Midbrain (tissue), 1 donor: ENCODE data around the gene DHRS7B.
A peak's percentile ranks its signal among the peaks of the same experiment; 100 is the strongest.
"Not testable (repeated sequence)": the region's sequence is repeated elsewhere in the genome, so short reads cannot be mapped to it uniquely, and the experiment has no call there.

Experiments used
- DNase-seq: peaks from one replicate; lab custom pipeline; 2025; lab: John Stamatoyannopoulos, UW

DHRS7B gene

DNA sequence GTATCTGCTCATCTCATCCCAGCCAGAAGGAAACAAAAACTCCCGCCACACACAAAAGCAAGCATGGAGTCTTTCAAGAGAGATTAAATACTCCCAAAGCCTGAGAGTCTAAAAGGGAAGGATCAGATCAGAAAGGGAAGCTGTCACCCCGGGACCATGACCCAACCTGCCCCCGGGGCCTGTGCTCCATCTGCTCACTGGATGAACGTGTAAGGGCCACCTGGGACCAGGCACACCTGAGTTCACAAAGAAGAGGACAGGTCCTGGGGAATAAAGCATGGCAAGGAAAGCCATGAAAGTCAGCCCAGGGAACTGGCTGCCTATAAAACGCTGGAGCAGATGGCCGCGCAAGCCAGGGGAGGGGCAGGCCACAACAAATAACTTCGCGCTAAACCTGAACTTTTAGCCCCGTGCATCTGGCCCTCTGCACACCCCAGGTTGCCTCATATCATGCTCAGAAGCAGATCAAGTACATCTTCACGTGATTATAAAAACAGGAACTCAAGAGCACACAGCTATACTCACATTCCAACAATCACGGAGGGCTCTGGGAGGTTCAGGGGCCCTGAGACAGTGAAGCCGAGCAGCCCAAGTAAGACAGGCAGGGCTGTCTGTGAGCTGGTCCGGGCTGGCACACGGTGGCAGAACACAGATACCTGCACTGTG, 83.8 kb downstream of the DHRS7B start:
- DNase-seq: no peak

GRCh38 chr17:21211825-21212479, 85.2 kb downstream of the DHRS7B start:
- no peak for DNase-seq

GRCh38 chr17:21212826-21213637, 86.3 kb downstream of the DHRS7B start:
- DNase-seq: no peak

DNA sequence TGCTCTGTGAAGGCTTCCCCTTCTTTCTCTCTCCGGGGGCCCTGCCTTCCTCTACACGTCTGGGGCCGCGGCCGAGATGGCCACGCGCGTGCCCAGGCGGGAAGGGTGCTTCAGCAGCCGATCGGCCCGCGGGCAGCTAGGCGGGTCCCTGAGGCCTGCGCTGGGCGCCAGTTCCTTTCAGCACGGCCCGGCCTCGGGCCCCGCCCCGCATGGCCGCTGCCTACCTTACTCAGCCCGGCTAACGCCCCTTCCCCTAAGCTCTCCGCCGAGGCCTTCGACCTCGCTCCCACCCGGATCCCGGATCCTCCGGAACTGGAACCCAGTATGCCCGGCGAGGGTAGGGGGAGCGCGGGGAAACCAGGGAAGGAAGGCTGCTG, 86.9 kb downstream of the DHRS7B start:
- DNase-seq: no peak

- peak; percentile 94 for DNase-seq
These were observed 87.4 kb downstream of the DHRS7B start, which contains the start of gene TMEM11 for GRCh38 chr17:21214015-21214776. Gene TMEM11 (minus strand): TSS chr17:21214161. CDS start chr17:21214152, 9 bp downstream.

DNA sequence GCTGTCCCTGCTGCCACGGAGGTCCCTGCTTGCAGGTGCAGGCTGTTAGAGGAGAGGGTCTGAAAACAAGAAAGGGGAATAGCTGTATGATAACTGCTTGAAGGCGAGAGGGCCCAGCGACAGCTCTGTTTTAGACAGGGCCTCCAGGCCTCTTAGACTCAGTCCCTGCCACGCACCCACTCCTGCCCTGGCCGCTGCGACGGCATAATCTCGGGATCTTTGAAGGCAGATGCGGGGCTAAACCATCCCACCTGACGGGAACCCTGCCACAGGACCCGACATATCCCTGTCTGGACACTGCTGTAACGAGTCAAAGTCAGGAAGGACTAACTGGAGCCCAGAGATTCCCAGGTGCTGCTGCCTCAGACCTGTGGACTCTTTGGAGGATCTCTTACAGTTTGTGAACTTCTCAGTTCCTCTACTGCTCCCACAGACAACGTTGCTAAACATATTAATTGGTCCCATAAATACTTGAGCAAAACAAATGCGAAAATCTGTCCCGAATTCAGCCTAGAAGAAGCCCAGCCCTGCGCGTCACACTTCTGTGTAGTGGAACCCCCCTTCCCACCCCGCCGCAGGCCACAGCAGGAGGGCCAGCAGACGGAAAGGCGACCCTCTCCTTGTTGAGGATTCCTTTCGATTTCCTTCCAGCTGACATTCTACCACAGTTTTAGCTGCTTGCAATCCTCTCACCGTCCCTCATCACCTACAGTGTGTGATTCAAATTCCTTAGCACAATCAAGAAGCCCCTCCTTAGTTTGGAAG, 88.2 kb downstream of the DHRS7B start:
- DNase-seq: peak; percentile 41

- DNase-seq: no peak
These were observed 89.2 kb downstream of the DHRS7B start for GRCh38 chr17:21215935-21216334.

DNA sequence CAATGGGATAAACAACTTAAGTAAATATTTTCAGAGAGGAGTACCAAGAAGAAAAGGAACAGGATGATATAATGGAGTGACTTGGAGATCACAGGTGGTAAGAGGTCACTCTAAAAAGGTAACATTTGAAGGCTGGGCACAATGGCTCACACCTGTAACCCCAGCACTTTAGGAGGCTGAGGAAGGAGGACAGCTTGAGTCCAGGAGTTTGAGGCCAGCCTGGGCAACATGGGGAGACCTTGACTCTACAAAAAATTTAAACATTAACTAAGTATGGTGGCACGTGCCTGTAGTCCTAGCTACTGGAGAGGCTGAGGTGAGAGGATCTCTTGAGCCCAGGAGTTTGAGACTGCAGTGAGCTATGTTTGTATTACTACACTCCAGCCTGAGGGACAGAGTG, 90.6 kb downstream of the DHRS7B start:
- no peak for DNase-seq

DNA sequence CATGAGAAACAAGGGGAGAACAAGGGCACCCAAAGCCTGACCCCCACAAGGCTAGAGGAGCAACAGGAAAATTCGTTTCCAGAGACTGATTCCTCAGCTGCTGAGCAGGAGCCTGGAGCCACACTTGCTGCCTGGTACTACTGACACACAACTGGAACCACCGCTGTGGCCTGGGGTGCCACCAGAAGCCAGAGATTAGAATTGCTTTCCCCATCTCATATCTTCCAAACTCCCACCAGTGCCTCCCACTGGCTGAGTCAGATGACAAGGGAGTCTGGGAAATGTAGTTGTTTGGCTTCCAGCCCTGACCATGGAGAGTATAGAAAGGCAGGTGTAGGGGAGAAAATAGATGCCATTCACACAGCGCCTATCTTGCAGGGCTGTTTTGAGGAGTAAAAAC, 91.3 kb downstream of the DHRS7B start:
- DNase-seq: no peak

GRCh38 chr17:21218831-21219380, 92.1 kb downstream of the DHRS7B start:
- no peak for DNase-seq

DNA sequence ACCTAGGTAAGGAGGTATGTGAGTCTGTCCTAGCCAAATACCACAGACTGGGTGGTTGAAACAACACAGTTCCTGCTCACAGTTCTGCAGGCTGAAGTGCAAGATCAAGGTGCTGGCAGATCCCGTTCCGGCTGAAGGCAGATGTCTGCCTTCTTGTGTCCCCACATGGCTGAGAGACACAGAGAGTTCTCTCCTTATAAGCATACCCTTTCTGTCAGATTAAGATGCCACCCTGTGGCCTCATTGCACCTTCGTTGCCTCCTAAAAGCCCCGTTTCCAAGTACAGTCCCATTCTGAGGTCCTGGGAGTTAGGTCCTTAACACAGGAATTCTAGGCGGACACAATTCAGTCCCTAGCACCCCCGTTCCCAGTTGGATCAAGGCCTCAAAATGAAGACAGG, 96.3 kb downstream of the DHRS7B start:
- DNase-seq: no peak

DNA sequence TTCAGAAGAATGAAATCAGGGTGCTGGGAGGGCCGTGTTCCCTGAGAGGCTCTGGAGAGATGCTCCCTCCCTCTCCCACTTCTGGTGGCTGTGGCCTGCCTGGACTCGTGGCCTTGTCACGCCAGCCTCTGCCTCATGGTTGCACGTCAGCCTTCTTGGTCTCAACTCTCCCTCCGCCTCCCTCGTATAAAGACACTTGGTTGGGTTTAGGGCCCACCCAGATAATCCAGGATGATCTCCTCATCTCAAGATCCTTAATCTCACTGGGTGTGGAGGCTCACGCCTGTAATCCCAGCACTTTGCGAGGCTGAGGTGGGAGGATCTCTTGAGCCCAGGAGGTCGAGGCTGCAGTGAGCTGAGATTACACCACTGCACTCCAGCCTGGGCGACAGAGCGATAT, 100.5 kb downstream of the DHRS7B start:
- DNase-seq: not testable (repeated sequence)

GRCh38 chr17:21228111-21228510, 101.3 kb downstream of the DHRS7B start:
- DNase-seq: no peak

DNA sequence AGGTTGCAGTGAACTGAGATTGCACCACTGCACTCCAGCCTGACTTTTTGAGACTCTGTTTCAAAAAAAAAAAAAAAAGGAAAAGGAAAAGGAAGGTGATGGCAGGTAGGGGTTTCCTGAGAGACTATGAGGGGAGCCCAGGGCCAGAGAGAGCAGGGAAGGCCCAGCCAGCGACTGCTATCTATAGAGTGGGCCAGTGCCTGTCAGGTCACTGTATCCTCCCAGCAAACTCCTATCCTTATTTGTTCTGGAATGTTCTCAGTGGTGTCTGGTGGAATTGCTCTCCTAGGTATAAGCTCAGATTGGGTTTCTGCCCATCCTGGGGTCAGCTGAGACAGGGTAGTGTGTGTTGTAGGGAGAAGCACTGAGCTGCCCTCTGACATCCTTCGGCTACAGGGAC, 102.1 kb downstream of the DHRS7B start:
- no peak for DNase-seq

GRCh38 chr17:21231533-21231932, 104.8 kb downstream of the DHRS7B start:
- DNase-seq: no peak

DNA sequence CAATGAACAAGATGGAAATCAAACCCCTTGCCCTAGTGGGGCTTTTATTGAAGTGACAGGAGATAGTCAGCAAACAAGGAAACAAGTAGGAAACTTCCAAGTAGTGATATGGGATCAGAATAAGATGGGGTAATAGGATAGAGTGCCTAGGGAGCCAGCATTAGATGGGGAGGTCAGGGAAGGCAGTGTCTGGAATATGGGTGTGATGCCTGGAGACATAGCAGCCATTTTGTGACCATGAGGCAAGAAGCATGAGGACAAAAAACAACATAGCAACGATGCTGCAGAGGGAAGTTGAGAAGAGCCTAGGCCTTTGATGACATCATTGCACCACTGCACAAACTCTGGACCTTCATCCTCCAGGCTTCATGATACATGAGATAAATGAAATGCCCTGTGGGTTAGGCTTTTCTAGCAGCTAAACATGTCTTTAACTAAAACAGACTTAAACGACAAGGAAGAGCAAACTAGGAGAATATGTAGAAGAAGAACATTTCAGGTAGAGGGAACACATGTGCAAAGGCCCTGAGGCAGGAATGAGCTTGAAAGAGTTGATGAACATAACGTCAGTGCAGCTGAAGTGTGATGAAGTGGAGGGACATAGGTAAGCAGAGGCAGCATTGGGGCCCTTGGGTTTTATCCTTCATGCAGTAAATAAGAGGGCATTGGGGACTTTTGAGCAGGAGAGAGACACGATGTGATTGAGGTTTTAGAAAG, 105.4 kb downstream of the DHRS7B start:
- no peak for DNase-seq

GRCh38 chr17:21233581-21234347, 107.0 kb downstream of the DHRS7B start:
- DNase-seq: no peak

GRCh38 chr17:21235921-21236320, 109.2 kb downstream of the DHRS7B start:
- DNase-seq: no peak

DNA sequence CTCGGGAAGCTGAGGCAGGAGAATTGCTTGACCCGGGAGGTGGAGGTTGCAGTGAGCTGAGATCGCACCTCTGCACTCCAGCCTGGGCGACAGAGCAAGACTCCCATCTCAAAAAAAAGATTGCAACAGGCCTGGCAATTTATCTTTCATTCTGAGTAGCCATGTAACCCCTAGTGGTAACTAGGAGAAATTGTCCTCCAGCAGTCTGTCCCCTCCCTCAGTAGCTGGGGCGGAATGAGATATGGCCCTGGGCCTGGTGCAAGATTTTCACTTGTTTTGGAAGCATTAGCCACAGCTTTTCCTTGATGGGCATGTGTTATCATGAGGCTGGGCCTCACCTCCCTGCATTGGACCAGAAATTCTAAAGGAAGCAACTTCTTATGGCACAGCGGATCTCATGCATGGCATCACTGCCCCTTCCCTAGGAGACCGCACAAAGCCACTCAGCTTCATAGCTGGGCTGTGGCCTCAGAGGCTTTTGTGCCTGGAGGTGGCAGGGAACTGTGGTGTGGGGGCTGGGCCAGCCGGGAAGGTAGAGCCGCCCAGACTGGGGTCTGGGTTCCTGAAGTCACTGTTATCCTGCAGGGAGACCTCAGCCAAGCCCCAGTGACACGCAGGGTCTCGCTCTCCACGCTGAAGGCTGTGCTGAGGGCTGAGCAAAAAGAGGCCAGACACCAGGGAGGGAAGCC, 113.1 kb downstream of the DHRS7B start:
- DNase-seq: no peak
